K562 (cell line): ENCODE data around the gene CHRDL1.

Source experiments
- CTCF ChIP-seq, 3 experiments: IDR thresholded peaks in 2 of 3; conservative IDR thresholded peaks in 1 of 3; 2 replicates each; pipeline ENCODE4 v1.5.1; 2011 to 2012; ENCODE audit warnings: low read length in 3 of 3, mild to moderate bottlenecking in 3 of 3, control low read depth in 2 of 3, improper control_type of control experiment in 1 of 3, inconsistent platforms in 1 of 3, low read depth in 1 of 3, mixed read lengths in 1 of 3, moderate library complexity in 1 of 3; ENCODE audit not compliant: insufficient read depth in 2 of 3
- PHB ChIP-seq: fragments of 250-450 bp; sonication (Bioruptor Pico); IDR thresholded peaks from 2 replicates; pipeline ENCODE4 v1.5.0; 2021
- POLR2A ChIP-seq: fragments of 450-650 bp; conservative IDR thresholded peaks from 2 replicates; pipeline ENCODE4 v1.6.1; 2016
- POLR2AphosphoS5 ChIP-seq: IDR thresholded peaks from 2 replicates; pipeline ENCODE4 v1.6.1; 2011; ENCODE audit warnings: mild to moderate bottlenecking, low read depth, low read length, moderate library complexity; ENCODE audit not compliant: control insufficient read depth, insufficient read depth
- SIN3A ChIP-seq, 2 experiments: fragments of 150-350 bp in 1 of 2; IDR thresholded peaks; 2 replicates each; pipeline ENCODE4 v1.6.1; 2011 to 2016; ENCODE audit warnings: borderline replicate concordance in 2 of 2, low read depth in 2 of 2, low read length in 2 of 2, mild to moderate bottlenecking in 2 of 2, moderate library complexity in 2 of 2; ENCODE audit not compliant: control insufficient read depth in 1 of 2

- TF ChIP-seq SIN3A (IDR thresholded peaks at IDR 0.05; ENCODE audit: borderline replicate concordance in 2 of 2, control insufficient read depth in 1 of 2, low read depth in 2 of 2, low read length in 2 of 2): no peak
- no peak for TF ChIP-seq POLR2AphosphoS5
- no peak for TF ChIP-seq PHB (CRISPR knock-in tag)
- no peak for TF ChIP-seq CTCF (IDR thresholded peaks at IDR 0.05 in 2 of 3, conservative IDR thresholded peaks at IDR 0.05 in 1 of 3; ENCODE audit: insufficient read depth in 2 of 3, low read depth in 1 of 3, low read length in 3 of 3)
- no peak for TF ChIP-seq POLR2A
These were observed 735 bp upstream of the CHRDL1 start for GRCh38 chrX:110796407-110796697.
